Osteocyte (in vitro differentiated cells): ENCODE measurements around the gene COL24A1. TPM values are rescaled to one million over a fixed set of nuclear protein-coding genes. Genes with fewer than 3 reads are reported as not detected.
"Not testable (repeated sequence)": the region's sequence is repeated elsewhere in the genome, so short reads cannot be mapped to it uniquely, and the experiment has no call there.

Experiments used
- DNase-seq: peaks from one replicate; pipeline ENCODE4 v3.0.0; 2021; ENCODE audit warnings: mixed read lengths; ENCODE audit not compliant: unreplicated experiment; ENCODE audit errors: extremely low spot score
- H3K27ac Mint-ChIP-seq: one replicate; pipeline ENCODE4 v1.8.0; 2021; ENCODE audit warnings: mild to moderate bottlenecking, mixed read lengths; ENCODE audit not compliant: unreplicated experiment
- H3K27me3 Mint-ChIP-seq: one replicate; pipeline ENCODE4 v1.8.0; 2021; ENCODE audit warnings: mixed read lengths; ENCODE audit not compliant: unreplicated experiment
- H3K36me3 Mint-ChIP-seq: one replicate; pipeline ENCODE4 v1.8.0; 2021; ENCODE audit warnings: mixed read lengths; ENCODE audit not compliant: unreplicated experiment
- H3K4me1 Mint-ChIP-seq: one replicate; pipeline ENCODE4 v1.8.0; 2021; ENCODE audit warnings: mixed read lengths; ENCODE audit not compliant: unreplicated experiment
- H3K4me3 Mint-ChIP-seq: one replicate; pipeline ENCODE4 v1.8.0; 2021; ENCODE audit warnings: mild to moderate bottlenecking, moderate library complexity, mixed read lengths; ENCODE audit not compliant: unreplicated experiment
- H3K9me3 Mint-ChIP-seq: one replicate; pipeline ENCODE4 v1.8.0; 2021; ENCODE audit warnings: mixed read lengths; ENCODE audit not compliant: unreplicated experiment
- total RNA-seq: library from RNA; stranded (reverse); gene quantifications from 2 replicates; pipeline ENCODE4 v1.2.1, GENCODE V29; 2021
- TF ChIP-seq, protein P1 (sequence below): fragments of 200-600 bp; sonication (generic); IDR thresholded peaks from 2 replicates; pipeline ENCODE4 v1.5.0; 2021; ENCODE audit warnings: antibody characterized with exemption, mild to moderate bottlenecking, moderate library complexity

Gene COL24A1
- total RNA-seq, 1 donor from 2014 or later, result 0.46 TPM

DNA sequence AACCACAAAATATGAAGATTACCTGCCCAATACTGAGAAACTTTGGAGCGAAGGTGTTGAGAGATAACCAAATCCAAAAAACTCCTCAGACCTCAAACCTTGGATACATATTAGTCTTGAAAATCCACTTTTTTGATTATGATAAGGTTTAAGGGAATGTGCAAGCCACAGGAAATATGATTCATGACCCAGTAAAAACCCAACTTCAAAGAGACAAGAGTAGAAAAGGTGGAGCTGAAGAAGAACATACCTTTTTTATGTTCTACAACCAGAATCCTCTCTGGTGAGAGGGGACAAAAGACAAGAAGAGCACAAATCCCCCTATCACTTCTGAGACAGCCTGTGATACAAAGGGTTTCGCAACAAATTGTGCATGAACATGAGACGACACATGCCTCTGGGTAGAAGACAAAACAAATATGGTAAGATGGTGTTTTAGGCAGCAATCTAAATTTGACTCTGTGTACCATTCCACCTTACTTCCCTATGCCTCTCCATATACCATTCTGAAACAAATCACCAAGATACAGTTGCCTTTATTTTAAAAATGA, 37.3 kb downstream of the COL24A1 start:
- H3K27me3 Mint-ChIP-seq, result peaks cover 7% of the 10 kb centered on the region
- DNase-seq, result no peak
- TF ChIP-seq, protein P1, sequence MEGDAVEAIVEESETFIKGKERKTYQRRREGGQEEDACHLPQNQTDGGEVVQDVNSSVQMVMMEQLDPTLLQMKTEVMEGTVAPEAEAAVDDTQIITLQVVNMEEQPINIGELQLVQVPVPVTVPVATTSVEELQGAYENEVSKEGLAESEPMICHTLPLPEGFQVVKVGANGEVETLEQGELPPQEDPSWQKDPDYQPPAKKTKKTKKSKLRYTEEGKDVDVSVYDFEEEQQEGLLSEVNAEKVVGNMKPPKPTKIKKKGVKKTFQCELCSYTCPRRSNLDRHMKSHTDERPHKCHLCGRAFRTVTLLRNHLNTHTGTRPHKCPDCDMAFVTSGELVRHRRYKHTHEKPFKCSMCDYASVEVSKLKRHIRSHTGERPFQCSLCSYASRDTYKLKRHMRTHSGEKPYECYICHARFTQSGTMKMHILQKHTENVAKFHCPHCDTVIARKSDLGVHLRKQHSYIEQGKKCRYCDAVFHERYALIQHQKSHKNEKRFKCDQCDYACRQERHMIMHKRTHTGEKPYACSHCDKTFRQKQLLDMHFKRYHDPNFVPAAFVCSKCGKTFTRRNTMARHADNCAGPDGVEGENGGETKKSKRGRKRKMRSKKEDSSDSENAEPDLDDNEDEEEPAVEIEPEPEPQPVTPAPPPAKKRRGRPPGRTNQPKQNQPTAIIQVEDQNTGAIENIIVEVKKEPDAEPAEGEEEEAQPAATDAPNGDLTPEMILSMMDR, result no peak
- H3K27ac Mint-ChIP-seq, result no peak overlapping the region
- H3K4me1 Mint-ChIP-seq, result no peaks in the 10 kb centered on the region
- H3K4me3 Mint-ChIP-seq, result no peak overlapping the region
- peaks cover 8% of the 10 kb centered on the region for H3K9me3 Mint-ChIP-seq
- no peaks in the 10 kb centered on the region for H3K36me3 Mint-ChIP-seq

DNA sequence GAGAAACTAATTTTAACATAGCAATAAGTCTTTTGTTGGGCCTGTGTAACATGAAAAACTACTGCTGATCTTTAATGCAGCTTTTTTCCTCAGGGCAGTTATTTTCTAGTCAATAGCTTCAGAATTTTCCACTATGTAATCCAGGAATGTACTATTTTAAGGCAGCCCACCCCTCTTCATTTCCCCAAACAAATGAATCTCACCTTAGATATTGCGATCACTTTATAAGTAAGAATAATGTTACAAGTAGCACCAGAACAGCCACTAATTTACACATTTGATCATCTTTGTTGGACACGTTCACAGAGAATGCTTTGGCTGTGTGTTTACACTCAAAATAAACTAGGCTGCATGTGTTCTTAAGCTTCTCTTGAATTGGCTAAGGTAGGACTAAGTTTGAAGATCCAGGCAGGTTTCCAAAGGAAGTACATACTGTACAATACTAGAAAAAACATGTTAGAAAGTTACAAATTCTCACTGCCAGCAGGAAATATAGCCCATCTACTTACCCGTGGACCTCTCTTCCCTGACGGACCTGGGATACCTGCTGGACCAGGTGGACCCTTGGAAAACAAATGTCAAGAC, 41.7 kb downstream of the COL24A1 start:
- no peak for DNase-seq
- Mint-ChIP-seq H3K4me3 (no peak overlapping the region), H3K4me1 (no peaks in the 10 kb centered on the region), H3K36me3 (no peaks in the 10 kb centered on the region), H3K27ac (no peak overlapping the region), H3K9me3 (peaks cover 8% of the 10 kb centered on the region), H3K27me3 (no peaks in the 10 kb centered on the region)
- TF ChIP-seq, protein P1, result no peak

DNA sequence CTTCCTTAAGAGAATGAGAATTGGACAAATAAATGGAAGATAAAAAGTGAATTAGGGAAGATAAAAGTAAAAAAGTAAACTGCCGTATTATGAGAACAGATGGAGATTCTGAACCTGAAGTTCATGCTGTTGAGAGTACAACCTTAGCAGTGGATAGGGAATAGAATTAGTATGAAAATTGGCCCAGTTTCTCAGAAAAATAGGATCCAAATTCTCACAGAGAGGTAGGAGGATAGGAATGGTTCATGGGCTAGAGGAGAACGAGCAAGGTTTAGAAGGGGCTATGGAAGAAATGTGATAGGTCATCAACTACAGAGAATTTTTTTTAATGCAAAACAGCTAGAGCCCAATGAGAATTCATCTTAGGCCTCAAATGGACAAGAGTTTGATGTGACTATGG, 42.3 kb downstream of the COL24A1 start:
- Mint-ChIP-seq H3K4me3 (no peak overlapping the region), H3K27ac (no peak overlapping the region), H3K36me3 (no peaks in the 10 kb centered on the region), H3K4me1 (no peaks in the 10 kb centered on the region), H3K9me3 (peaks cover 4% of the 10 kb centered on the region), H3K27me3 (no peaks in the 10 kb centered on the region)
- DNase-seq, result no peak
- TF ChIP-seq, protein P1, result no peak

DNA sequence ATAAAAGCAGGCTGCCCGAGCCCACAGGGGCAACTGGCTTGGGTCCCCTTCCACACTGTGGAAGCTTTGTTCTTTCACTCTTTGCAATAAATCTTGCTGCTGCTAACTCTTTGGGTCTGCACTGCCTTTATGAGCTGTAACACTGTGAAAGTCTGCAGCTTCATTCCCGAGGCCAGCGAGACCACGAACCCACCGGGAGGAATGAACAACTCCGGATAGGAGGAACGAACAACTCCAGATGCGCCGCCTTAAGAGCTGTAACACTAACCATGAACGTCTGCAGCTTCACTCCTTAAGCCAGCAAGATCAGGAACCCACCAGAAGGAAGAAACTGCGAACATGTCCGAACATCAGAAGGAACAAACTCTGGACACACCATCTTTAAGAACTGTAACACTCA, 45.0 kb downstream of the COL24A1 start:
- not testable (repeated sequence) for H3K36me3 Mint-ChIP-seq, H3K27ac Mint-ChIP-seq, H3K9me3 Mint-ChIP-seq, DNase-seq, H3K4me1 Mint-ChIP-seq, H3K4me3 Mint-ChIP-seq, H3K27me3 Mint-ChIP-seq

DNA sequence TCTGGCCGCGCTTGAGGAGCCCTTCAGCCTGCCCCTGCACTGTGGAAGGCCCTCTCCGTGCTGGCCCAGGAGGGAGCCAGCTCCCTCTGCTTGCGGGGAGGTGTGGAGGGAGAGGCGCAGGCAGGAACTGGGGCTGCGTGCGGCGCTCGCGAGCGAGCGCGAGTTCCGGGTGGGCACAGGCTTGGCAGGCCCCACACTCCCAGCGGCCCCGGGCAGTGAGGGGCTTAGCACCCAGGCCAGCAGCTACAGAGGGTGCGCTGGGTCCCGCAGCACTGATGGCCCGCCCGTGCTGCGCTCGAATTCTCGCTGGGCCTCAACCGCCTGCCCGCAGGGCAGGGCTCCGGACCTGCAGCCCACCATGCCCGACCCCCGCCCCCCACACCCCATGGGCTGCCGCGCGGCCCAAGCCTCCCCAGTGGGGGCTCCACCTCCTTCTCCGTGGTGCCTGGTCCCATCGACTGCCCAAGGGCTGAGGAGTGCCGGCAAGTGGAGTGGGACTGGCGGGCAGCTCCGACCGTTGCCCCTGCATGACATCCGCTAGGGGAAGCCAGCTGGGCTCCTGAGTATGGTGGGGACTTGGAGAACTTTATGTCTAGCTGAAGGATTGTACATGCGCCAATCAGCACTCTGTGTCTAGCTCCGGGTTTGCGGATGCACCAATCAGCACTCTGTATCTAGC, 46.0 kb downstream of the COL24A1 start:
- Mint-ChIP-seq H3K9me3 (no peaks in the 10 kb centered on the region), H3K4me3 (no peak overlapping the region), H3K36me3 (no peaks in the 10 kb centered on the region), H3K4me1 (no peaks in the 10 kb centered on the region), H3K27me3 (no peaks in the 10 kb centered on the region), H3K27ac (no peak overlapping the region)
- TF ChIP-seq, protein P1, result no peak
- DNase-seq, result no peak
